GM18505 (cell line): Measurements from ENCODE around the gene RTN4RL1.
"Not testable (repeated sequence)": the region's sequence is repeated elsewhere in the genome, so short reads cannot be mapped to it uniquely, and the experiment has no call there.

Experiments
- ATAC-seq: cut with Tn5 transposase; IDR thresholded peaks from one replicate; pipeline ENCODE4 v1.9.1; 2021; ENCODE audit not compliant: unreplicated experiment
- POLR2A ChIP-seq: IDR thresholded peaks from 4 replicates; pipeline ENCODE4 v1.6.1; 2011; ENCODE audit warnings: borderline replicate concordance; ENCODE audit not compliant: insufficient read depth, insufficient read length; ENCODE audit errors: extremely low read depth

The RTN4RL1 gene

DNA sequence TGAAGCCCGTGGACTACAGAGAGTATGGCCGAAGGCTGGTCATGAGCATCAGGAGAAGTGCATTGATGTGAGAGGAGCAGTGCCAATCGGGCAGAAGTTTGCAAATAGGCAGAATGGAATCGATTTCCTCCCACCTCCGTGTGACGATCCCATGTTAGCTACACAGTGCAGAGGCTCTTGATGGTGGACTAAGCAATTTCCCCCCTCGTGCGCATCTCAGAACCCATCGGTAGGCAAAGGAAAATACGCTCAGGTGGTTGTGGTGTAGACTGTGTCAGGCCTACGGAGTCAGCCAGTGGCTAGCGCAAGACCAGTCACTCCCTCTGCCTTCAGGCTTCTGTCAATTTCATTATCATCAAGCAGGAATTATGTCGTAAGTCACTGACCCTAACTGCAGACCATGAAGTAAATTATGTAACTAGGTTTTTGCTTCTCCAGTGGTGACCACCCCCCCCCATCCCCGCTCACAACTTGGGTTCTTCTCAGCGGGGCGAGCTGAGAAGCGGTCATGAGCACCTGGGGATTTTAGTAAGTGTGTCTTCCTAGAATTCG lies 128.0 kb downstream of the RTN4RL1 start:
- no peak for ATAC-seq
- TF ChIP-seq POLR2A = no peak

DNA sequence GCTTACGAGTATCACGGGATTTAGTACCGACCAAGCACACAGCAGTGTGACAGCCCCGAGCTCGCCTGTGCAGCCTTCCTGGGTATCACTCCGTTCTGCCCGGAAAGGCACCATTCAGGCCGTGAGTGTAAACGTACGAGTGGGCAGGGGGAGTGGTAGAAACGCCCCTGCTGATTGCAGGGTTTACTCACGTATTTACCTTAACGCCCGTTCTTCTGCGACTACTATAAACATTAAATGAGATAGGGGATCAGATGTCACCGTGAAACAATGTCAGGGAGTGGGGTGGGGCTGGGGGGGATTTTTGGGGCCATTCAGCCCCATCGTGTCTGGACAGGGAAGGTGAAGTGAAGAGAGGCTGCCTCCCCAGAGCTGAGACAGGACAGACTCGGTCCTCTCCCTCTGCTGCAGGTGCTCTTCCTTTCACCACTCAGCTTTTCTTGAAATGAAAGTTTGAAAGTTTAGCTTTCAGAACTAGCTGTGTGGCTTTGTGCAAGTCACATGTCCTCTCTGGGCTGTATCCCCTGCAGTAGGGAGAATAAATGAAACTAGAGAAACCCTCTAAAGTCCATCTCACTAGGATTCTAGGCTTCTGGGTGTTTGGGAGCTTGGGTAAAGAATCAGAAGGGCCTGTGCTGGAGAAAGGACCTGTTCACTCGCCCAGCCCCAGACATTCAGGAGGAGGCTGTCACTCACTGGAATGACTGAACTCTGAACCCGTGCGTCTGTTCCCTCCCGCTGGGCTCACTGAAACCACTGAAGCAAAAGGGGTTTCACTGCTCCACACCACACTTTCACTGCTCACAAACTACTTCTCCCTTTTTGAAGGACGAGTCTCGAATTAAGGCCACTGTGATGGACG lies 128.7 kb downstream of the RTN4RL1 start:
- TF ChIP-seq POLR2A = no peak
- ATAC-seq = no peak

DNA sequence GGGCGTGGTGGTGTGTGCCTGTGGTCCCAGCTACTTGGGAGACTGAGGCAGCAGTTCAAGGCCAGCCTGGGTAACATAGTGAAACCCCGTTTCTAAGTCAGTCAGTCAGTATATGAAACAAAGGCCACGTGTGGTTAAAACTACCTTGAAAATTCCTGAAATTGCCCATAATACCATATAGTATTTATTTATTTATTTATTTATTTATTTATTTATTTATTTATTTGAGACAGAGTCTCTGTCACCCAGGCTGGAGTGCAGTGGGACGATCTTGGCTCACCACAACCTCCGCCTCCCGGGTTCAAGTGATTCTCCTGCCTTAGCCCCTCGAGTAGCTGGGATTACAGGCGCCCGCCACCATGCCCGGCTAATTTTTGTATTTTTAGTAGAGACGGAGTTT lies 129.7 kb downstream of the RTN4RL1 start:
- ATAC-seq = not testable (repeated sequence)

DNA sequence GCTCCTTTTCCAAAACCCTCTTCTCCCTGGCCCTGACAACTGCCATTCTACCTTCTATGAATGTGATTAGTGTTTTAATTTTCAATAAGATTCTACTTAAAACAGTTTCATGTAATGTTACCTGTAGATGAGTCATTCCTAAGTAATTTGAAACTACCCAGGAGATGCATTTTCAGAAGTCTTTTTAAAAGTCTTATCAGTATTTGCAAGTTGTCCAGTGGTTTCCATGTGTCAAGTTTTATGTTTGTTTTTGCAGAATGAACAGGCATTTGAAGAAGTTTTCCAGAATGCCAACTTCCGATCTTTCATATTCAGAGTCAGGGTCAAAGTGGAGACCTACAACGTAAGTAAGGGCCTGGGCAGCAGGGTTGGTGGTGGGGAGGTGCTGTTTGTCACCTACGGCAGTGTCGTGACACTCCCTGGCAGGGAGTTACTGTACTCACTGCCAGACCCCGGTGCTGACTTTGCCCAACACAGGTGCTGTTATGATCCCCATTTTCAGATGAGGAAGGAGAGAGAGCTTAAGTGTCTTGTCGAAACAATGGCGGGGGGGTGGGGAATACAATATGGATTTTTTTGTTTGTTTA lies 130.3 kb downstream of the RTN4RL1 start:
- ATAC-seq = no peak

DNA sequence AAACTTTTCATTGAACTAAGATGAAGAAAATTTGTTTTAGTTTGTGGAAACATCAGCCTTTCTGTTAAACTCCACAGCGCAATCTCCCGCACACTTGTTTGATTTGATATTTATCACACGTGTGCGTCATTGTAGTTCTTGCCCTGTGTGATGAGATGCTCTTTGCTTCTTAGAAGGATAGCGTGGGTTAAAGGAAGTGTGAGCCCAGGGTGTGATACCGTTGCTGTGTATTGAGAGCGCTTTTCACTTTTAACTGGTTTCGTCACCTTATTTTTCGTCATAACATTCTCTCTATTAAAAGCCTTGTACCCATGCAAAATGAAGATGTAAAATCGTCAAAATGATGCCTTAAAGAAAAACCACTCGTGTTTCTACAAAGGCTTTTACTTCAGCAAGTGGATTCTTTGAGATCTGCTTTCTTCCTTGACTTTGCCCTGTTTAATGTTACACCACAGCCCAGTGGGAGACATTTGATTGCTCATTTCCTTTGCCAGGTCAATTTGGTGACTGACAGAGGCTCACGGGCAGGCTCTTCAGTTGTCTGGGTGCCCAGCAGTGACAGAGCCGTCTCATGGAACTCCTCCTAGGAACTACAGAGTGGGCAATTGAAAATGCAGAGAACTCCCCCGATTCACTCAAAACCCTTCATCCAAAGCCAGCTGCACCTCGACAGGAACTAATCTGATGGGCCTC lies 134.2 kb downstream of the RTN4RL1 start:
- no peak for TF ChIP-seq POLR2A
- ATAC-seq = no peak

More for the DNA sequence above, 130.3 kb downstream of the RTN4RL1 start:
- no peak for TF ChIP-seq POLR2A

DNA sequence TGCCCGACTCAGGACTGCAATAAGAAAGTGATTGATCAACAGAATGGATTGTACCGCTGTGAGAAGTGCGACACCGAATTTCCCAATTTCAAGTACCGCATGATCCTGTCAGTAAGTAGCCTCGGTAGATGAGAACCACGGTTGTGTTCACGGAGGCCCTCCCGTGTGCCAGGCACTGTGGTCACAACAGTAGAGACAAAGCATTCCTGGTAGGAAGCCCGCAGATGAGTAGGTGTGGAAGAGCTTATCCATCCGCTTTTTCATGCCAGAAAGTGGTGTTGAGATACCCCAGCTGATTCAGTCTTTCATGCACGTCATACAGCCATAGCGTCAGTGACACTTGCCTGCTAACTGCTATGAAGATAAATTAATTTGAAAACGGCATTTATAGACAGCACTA lies 136.4 kb downstream of the RTN4RL1 start:
- ATAC-seq = no peak
- TF ChIP-seq POLR2A = no peak
